GM18873 (cell line): Measurements from ENCODE around the gene TMEM121B.

ENCODE experiments used
- ATAC-seq: cut with Tn5 transposase; IDR thresholded peaks from one replicate; pipeline ENCODE4 v1.9.1; 2021; ENCODE audit warnings: mild to moderate bottlenecking, moderate library complexity, moderate number of reproducible peaks; ENCODE audit not compliant: unreplicated experiment, low FRiP score

The TMEM121B gene

DNA sequence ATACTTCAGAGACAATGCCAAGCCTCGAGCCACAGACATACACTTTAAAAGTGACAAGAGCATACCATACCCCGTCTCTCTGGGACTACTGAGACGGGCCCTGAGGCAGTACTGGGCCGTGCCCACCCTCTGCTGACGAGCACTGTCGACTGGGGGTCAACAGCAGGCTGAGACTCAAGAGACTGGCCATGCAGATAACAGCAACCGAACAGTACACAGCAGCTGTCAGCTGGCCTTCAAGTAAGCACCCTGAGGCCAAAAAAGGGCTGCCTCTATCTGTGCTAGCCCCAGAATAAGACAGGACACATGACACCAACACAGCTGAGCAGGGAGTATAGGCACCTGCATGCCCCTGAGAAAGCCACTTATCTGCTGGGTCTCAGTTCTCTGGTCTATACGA, 18.9 kb upstream of the TMEM121B start:
- no peak for ATAC-seq

- no peak for ATAC-seq
Measured at GRCh38 chr22:17138513-17138912, 17.4 kb upstream of the TMEM121B start.

GRCh38 chr22:17137861-17138425, 16.8 kb upstream of the TMEM121B start:
- no peak for ATAC-seq

DNA sequence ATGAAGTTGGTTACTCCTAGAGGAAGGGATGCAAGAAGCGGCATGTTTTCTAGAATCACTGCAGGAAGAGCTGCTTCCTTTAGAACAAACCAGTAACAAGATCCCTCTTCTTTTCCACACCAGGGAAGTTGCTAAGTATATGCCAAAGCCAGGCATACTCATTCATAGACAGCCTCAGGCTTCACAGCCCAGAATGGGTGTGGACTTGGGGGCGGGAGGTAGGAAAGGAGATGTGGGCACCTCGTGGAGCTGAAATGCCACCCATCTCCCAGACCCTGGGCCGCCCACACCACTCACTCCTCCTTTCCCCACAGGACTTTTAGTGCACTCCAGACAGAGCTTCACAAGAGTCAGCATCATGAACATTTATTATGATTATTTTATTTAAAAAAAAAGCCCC, 16.0 kb upstream of the TMEM121B start:
- ATAC-seq: no peak

- no peak for ATAC-seq
Measured at GRCh38 chr22:17135153-17135760, 14.1 kb upstream of the TMEM121B start.

DNA sequence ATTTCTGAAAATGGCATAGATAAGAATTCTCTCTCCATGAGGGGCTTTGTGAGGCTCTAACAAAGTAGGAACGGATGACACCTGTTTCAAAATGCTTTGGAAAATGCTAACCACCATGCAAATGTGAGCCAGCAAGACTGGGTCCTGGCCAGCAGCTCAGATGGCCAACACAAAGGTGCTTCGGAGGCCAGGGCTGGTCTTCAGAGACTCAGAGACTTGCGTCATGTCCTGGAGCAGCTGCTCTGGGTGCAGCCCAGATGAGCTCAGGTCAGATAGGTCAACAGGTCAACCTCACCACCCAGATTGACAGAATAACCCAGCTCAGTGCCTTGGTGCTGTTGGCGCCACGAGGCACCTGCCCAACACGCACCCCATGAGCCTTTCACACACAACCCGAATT, 12.0 kb upstream of the TMEM121B start:
- ATAC-seq: no peak

DNA sequence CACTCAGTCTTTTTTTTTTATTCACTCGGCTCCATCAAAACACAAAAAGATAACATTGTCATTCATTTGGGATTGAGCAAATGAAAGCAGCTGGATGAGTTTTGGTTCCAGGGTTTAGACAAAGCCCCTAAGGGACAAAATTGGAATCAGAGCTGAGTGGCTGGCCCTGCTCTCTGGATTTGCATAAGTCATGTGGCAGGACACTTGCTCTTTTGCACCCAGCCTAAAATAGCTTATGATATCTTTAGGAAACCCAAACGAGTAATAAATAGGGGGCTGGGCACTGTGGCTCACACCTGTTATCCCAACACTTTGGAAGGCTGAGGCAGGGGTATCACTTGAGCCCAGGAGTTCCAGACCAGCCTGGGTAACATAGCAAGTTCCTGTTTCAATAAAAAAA, 11.0 kb upstream of the TMEM121B start:
- ATAC-seq: no peak

- no peak for ATAC-seq
Measured at GRCh38 chr22:17131686-17132085, 10.5 kb upstream of the TMEM121B start.

GRCh38 chr22:17130199-17130598, 9.0 kb upstream of the TMEM121B start:
- ATAC-seq: no peak

GRCh38 chr22:17120711-17121232, 388 bp downstream of the TMEM121B start:
- no peak for ATAC-seq

DNA sequence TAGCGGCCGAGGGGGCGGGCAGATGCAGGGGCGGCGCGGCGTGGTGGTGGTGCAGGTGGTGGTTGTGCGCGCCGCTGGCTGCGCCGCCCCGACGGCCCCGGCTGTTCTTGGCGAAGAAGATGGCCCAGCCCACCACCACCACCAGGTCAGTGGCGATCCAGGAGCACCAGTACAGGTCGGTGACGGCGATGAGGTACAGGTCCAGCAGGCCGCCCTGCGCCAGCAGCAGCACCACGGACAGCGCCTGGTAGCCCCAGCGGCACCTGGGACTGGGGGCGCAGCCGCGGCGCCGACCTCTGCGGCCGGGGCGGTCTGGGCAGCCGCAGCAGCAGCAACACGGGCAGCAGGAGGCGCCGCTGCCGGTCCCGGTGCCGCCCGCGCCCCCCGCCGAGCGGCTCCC, 879 bp downstream of the TMEM121B start:
- ATAC-seq: no peak

GRCh38 chr22:17119481-17120202, 1.5 kb downstream of the TMEM121B start:
- ATAC-seq: no peak

- no peak for ATAC-seq
Measured at GRCh38 chr22:17118342-17118741, 2.8 kb downstream of the TMEM121B start.

- no peak for ATAC-seq
Measured at GRCh38 chr22:17117890-17118289, 3.3 kb downstream of the TMEM121B start.

DNA sequence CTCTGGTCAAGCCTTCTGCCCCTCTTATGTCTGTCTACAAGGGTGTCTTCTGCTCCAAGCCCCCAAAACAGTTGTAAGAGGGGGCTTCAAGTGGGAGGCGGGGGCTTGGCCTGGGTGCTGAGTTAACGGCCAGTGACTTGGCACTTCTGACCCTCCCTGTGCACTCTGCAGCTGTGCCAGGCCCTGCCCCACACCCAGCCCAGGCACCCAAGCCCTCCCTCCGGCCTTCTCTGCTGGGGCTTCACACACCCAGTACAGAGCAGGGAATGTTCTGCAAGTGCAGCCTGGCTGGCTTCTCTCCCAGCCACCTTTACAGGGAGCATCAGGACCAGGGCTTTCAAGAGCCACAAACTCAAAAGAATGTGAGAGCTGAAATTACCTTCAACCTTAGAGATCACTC, 3.8 kb downstream of the TMEM121B start:
- ATAC-seq: no peak

- no peak for ATAC-seq
Measured at GRCh38 chr22:17116572-17117330, 4.4 kb downstream of the TMEM121B start.

DNA sequence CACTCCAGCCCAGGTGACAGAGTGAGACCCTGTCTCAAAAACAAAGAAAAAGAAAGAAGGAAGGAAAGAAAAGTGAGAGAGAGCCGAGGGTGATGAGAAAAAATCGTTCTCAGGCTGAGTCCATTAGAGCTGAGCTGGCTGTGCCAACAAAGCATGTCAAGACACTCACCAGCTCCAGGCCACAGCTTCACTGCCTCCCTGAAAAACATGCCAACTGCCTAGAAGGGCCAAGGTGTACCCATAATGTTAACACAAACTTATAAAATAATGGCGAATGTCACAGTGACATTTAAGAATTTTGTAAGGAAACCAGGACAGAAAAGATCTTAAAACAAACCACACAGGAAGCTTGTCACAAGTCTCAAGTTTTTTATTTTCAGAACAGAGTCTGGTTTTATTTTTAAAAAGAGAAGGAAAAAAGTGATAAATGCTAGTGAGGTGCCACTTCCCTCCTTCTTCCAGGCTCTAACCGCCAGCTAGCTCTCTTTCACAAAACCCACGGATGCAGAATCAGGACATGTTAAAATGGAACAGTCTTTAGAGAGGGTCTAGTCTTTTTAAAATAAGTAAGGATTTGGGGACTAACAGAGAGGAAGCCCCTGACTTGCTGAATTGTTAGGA, 5.1 kb downstream of the TMEM121B start:
- no peak for ATAC-seq

- ATAC-seq: no peak
Measured at GRCh38 chr22:17115236-17115635, 5.9 kb downstream of the TMEM121B start.

DNA sequence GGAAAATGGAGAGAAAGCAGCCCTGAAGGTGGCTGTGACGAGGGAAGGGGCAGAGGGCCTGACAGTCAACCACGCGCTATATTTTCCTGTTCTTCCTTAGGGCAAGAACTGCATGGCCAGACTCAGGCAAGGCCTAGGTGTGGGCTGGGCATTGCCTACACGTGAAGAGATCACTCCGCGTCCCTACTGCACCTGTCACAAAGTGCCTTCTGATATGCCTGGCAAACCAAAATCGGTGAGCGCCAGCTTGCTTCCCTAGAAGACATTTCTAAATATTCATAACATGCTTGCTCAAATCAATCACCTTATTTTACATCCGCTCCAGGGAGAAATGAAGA, 6.3 kb downstream of the TMEM121B start:
- ATAC-seq: no peak

- ATAC-seq: no peak
Measured at GRCh38 chr22:17114173-17114897, 6.8 kb downstream of the TMEM121B start.
